ENCODE data around the gene FKBP5.
"Not testable (repeated sequence)": the region's sequence is repeated elsewhere in the genome, so short reads cannot be mapped to it uniquely, and the experiment has no call there.

Gene FKBP5

GRCh38 chr6:35687658-35688604, 784 bp downstream of the FKBP5 start:
- peak; percentile 70 for DNase-seq

- DNase-seq, result no peak
Observed at GRCh38 chr6:35686873-35687555, 1.7 kb downstream of the FKBP5 start.

- no peak for DNase-seq
Observed at GRCh38 chr6:35686436-35686835, 2.3 kb downstream of the FKBP5 start.

- DNase-seq, result no peak
Observed at GRCh38 chr6:35683267-35683666, 5.4 kb downstream of the FKBP5 start.

- DNase-seq, result no peak
Observed at GRCh38 chr6:35681298-35681697, 7.4 kb downstream of the FKBP5 start.

- no peak for DNase-seq
Observed at GRCh38 chr6:35679399-35679798, 9.3 kb downstream of the FKBP5 start.

- no peak for DNase-seq
Observed at GRCh38 chr6:35678814-35679213, 9.9 kb downstream of the FKBP5 start.

GRCh38 chr6:35678021-35678654, 10.6 kb downstream of the FKBP5 start:
- DNase-seq, result no peak

- DNase-seq, result no peak
Observed at GRCh38 chr6:35677456-35677855, 11.3 kb downstream of the FKBP5 start.

- DNase-seq, result no peak
Observed at GRCh38 chr6:35675871-35676459, 12.8 kb downstream of the FKBP5 start.

GRCh38 chr6:35674594-35674993, 14.1 kb downstream of the FKBP5 start:
- DNase-seq, result no peak

- no peak for DNase-seq
Observed at GRCh38 chr6:35673755-35674154, 15.0 kb downstream of the FKBP5 start.

- DNase-seq, result not testable (repeated sequence)
Observed at GRCh38 chr6:35673284-35673666, 15.4 kb downstream of the FKBP5 start.

GRCh38 chr6:35670453-35670852, 18.3 kb downstream of the FKBP5 start:
- not testable (repeated sequence) for DNase-seq

- DNase-seq, result no peak
Observed at GRCh38 chr6:35669451-35670045, 19.2 kb downstream of the FKBP5 start.

- DNase-seq, result no peak
Observed at GRCh38 chr6:35668744-35669450, 19.8 kb downstream of the FKBP5 start.

- no peak for DNase-seq
Observed at GRCh38 chr6:35668096-35668495, 20.6 kb downstream of the FKBP5 start.

- no peak for DNase-seq
Observed at GRCh38 chr6:35665573-35665972, 23.1 kb downstream of the FKBP5 start.

- no peak for DNase-seq
Observed at GRCh38 chr6:35664945-35665344, 23.8 kb downstream of the FKBP5 start.

GRCh38 chr6:35663447-35664235, 25.1 kb downstream of the FKBP5 start:
- no peak for DNase-seq

- no peak for DNase-seq
Observed at GRCh38 chr6:35662999-35663398, 25.7 kb downstream of the FKBP5 start.

Data from activated CD4-positive, CD25-positive, alpha-beta regulatory T cell treated with anti-CD3 and anti-CD28 coated beads, Interleukin-2, amount 50 U/mL, for 72 hours (primary cell).